GM23338 (cell line): Measurements from ENCODE around the gene INTS14. TPM values are rescaled to one million over a fixed set of nuclear protein-coding genes. Genes with fewer than 3 reads are reported as not detected.

Experiments used
- ATAC-seq: fragments of 200-7000 bp; cut with Tn5 transposase; 3 replicates; pipeline ENCODE4 v1.9.1; 2020
- DNase-seq: peaks from one replicate; pipeline ENCODE4 v3.0.0-alpha.2; 2015; ENCODE audit warnings: low spot score
- H2AFZ ChIP-seq: fragments of 200-600 bp; sonication (generic); 2 replicates; pipeline ENCODE4 v1.8.0; 2016; ENCODE audit warnings: antibody characterized with exemption, mild to moderate bottlenecking, moderate library complexity
- H3F3A ChIP-seq: fragments of 200-600 bp; sonication (generic); replicated peaks from 2 replicates; pipeline ENCODE4 v1.8.0; 2017; ENCODE audit warnings: antibody characterized with exemption, mixed run types, low read depth
- H3K27ac ChIP-seq: fragments of 200-600 bp; sonication (generic); 2 replicates; pipeline ENCODE4 v1.6.1; 2016; ENCODE audit warnings: low read depth
- H3K27me3 ChIP-seq: fragments of 200-600 bp; sonication (generic); 2 replicates; pipeline ENCODE4 v1.8.0; 2016; ENCODE audit warnings: mild to moderate bottlenecking, mixed run types, moderate library complexity; ENCODE audit not compliant: insufficient read depth
- H3K36me3 ChIP-seq: fragments of 200-600 bp; sonication (generic); 2 replicates; pipeline ENCODE4 v1.8.0; 2016; ENCODE audit warnings: mild to moderate bottlenecking; ENCODE audit not compliant: insufficient read depth
- H3K4me1 ChIP-seq: fragments of 200-600 bp; sonication (generic); 2 replicates; pipeline ENCODE4 v1.8.0; 2016; ENCODE audit warnings: mild to moderate bottlenecking, moderate library complexity; ENCODE audit not compliant: insufficient read depth
- H3K4me2 ChIP-seq: fragments of 200-600 bp; sonication (generic); 2 replicates; pipeline ENCODE4 v1.7.1; 2017; ENCODE audit warnings: mixed run types
- H3K4me3 ChIP-seq: fragments of 200-600 bp; sonication (generic); 2 replicates; pipeline ENCODE4 v1.6.1; 2016; ENCODE audit warnings: mixed run types
- H3K79me2 ChIP-seq: fragments of 200-600 bp; sonication (generic); replicated peaks from 2 replicates; pipeline ENCODE4 v1.8.0; 2017; ENCODE audit warnings: mild to moderate bottlenecking; ENCODE audit not compliant: insufficient read depth
- H3K9me2 ChIP-seq: fragments of 200-600 bp; sonication (generic); 2 replicates; pipeline ENCODE4 v1.8.0; 2017; ENCODE audit not compliant: insufficient read depth
- H4K20me1 ChIP-seq: fragments of 200-600 bp; sonication (generic); replicated peaks from 2 replicates; pipeline ENCODE4 v1.8.0; 2017; ENCODE audit warnings: mild to moderate bottlenecking; ENCODE audit not compliant: insufficient read depth
- H3K27ac Mint-ChIP-seq: 2 replicates; pipeline ENCODE4 v1.8.0; 2020; ENCODE audit warnings: inconsistent platforms, mild to moderate bottlenecking, moderate library complexity, mixed read lengths
- H3K27me3 Mint-ChIP-seq: 3 replicates; pipeline ENCODE4 v1.8.0; 2022; ENCODE audit warnings: low read depth, mild to moderate bottlenecking, moderate library complexity, mixed read lengths, inconsistent platforms; ENCODE audit not compliant: insufficient read depth, poor library complexity
- H3K36me3 Mint-ChIP-seq: 3 replicates; pipeline ENCODE4 v1.8.0; 2021; ENCODE audit warnings: low read depth, mild to moderate bottlenecking, inconsistent platforms, moderate library complexity, mixed read lengths
- H3K4me1 Mint-ChIP-seq: 3 replicates; pipeline ENCODE4 v1.8.0; 2020; ENCODE audit warnings: mild to moderate bottlenecking, inconsistent platforms, mixed read lengths
- H3K4me3 Mint-ChIP-seq: 3 replicates; pipeline ENCODE4 v1.8.0; 2021; ENCODE audit warnings: moderate library complexity, mild to moderate bottlenecking, inconsistent platforms, mixed read lengths
- H3K9me3 Mint-ChIP-seq: 3 replicates; pipeline ENCODE4 v1.8.0; 2020; ENCODE audit warnings: moderate library complexity, mild to moderate bottlenecking, inconsistent platforms, mixed read lengths
- CTCF ChIP-seq, 2 experiments: fragments of 200-600 bp in 1 of 2; sonication (generic) in 1 of 2; conservative IDR thresholded peaks; 2 replicates each; pipeline versions ENCODE4 v1.5.1 to v1.6.1; 2016 to 2017; ENCODE audit warnings: antibody characterized with exemption in 2 of 2, low read depth in 2 of 2, mild to moderate bottlenecking in 2 of 2, moderate library complexity in 1 of 2
- ETS1 ChIP-seq: IDR thresholded peaks from 2 replicates; pipeline ENCODE4 v1.6.1; 2016; ENCODE audit warnings: antibody characterized with exemption
- EZH2 ChIP-seq: fragments of 200-600 bp; sonication (generic); IDR thresholded peaks from one replicate; pipeline ENCODE4 v1.8.0; 2017; ENCODE audit warnings: antibody characterized with exemption, mild to moderate bottlenecking, low read depth; ENCODE audit not compliant: unreplicated experiment
- JUNB ChIP-seq: IDR thresholded peaks from one replicate; pipeline ENCODE4 v1.6.1; 2016; ENCODE audit warnings: antibody characterized with exemption; ENCODE audit not compliant: unreplicated experiment
- NANOG ChIP-seq: IDR thresholded peaks from 2 replicates; pipeline ENCODE4 v1.6.1; 2016; ENCODE audit warnings: antibody characterized with exemption, borderline replicate concordance
- ZNF462 ChIP-seq: fragments of 250-450 bp; sonication (Bioruptor Pico); IDR thresholded peaks from 2 replicates; pipeline ENCODE4 v1.5.0; 2020; ENCODE audit warnings: mild to moderate bottlenecking, moderate library complexity
- polyA plus RNA-seq: library from polyadenylated mRNA; unstranded; fragments of >200 nt; fragmentation: Nextera tagmentation; extraction: Ambion mirVana; gene quantifications from 2 replicates; pipeline ENCODE4 v1.2.1, GENCODE V29; 2016
- total RNA-seq: library from RNA; depleted of rRNA; stranded (reverse); fragments of >200 nt; shearing (Covaris generic); gene quantifications from 2 replicates; pipeline ENCODE4 v1.2.3, GENCODE V29; 2014

The INTS14 gene
- total and polyA plus RNA-seq, 2 experiments from 2014 or later, result 15.2 to 37.7 TPM

- Histone ChIP-seq H3K9me2 (no peaks in the 10 kb centered on the region), H2AFZ (no peak overlapping the region), H3K4me2 (no peak overlapping the region), H3K4me1 (peaks cover 17% of the 10 kb centered on the region), H3K79me2 (peaks cover 26% of the 10 kb centered on the region), H3K4me3 (no peak overlapping the region), H3K27ac (no peak overlapping the region), H3K27me3 (no peaks in the 10 kb centered on the region), H4K20me1 (no peaks in the 10 kb centered on the region), H3K36me3 (no peaks in the 10 kb centered on the region), H3F3A (peaks cover 12% of the 10 kb centered on the region; the same call in 1 of the 2 replicates)
- H3K27ac Mint-ChIP-seq, result no peak overlapping the region
- no peak overlapping the region for H3K4me3 Mint-ChIP-seq
- peaks cover 14% of the 10 kb centered on the region for H3K4me1 Mint-ChIP-seq
- DNase-seq, result no peak
- H3K27me3 Mint-ChIP-seq, result peaks cover 7% of the 10 kb centered on the region
- TF ChIP-seq CTCF (conservative IDR thresholded peaks at IDR 0.05; ENCODE audit: low read depth in 2 of 2) (no peak), ETS1 (no peak), ZNF462 (CRISPR knock-in tag) (no peak), JUNB (no peak), NANOG (no peak), EZH2 (no peak)
- H3K9me3 Mint-ChIP-seq, result no peaks in the 10 kb centered on the region
- no peak for ATAC-seq
- H3K36me3 Mint-ChIP-seq, result peaks cover 2% of the 10 kb centered on the region; the same call in 2 of the 3 replicates
Observed at GRCh38 chr15:65612949-65613744, 2.2 kb upstream of the INTS14 start.
